Omental fat pad (tissue), 4 donors: ENCODE results near the gene NTRK2. TPM values are rescaled to one million over a fixed set of nuclear protein-coding genes. Genes with fewer than 3 reads are reported as not detected.

ENCODE experiments used
- ATAC-seq: fragments of 150-250 bp; one replicate; pipeline ENCODE4 v1.9.1; 2016; ENCODE audit warnings: mild to moderate bottlenecking, moderate library complexity; ENCODE audit not compliant: low FRiP score
- DNase-seq: peaks from one replicate; pipeline ENCODE4 v3.0.0-alpha.2; 2019; ENCODE audit warnings: low spot score
- CTCF ChIP-seq, 3 donors: fragments of 450-650 bp; IDR thresholded peaks; one replicate each; pipeline ENCODE4 v1.5.1; 2016 to 2017; ENCODE audit warnings: antibody characterized with exemption in 3 of 3, mild to moderate bottlenecking in 3 of 3, moderate library complexity in 2 of 3
- total RNA-seq, 4 donors: library from RNA; depleted of rRNA; stranded (reverse); fragments of >200 nt; gene quantifications; one replicate each; pipeline ENCODE4 v1.1.0, GENCODE V29; 2016

The NTRK2 gene
- total RNA-seq, 4 donors from 2014 or later, result 13.9 to 20.2 (median 16.1) TPM

GRCh38 chr9:84835745-84836144 is 166.2 kb downstream of the NTRK2 start:
- TF ChIP-seq CTCF (IDR thresholded peaks at IDR 0.05), result no peak
- DNase-seq (no peak), ATAC-seq (no peak)

GRCh38 chr9:84838879-84839278 is 169.3 kb downstream of the NTRK2 start:
- TF ChIP-seq CTCF (IDR thresholded peaks at IDR 0.05), result no peak
- no peak for DNase-seq
- no peak for ATAC-seq

GRCh38 chr9:84839541-84839940 is 170.0 kb downstream of the NTRK2 start:
- ATAC-seq (no peak), DNase-seq (no peak)
- no peak for TF ChIP-seq CTCF (IDR thresholded peaks at IDR 0.05)

- ATAC-seq (no peak), DNase-seq (no peak)
- TF ChIP-seq CTCF (IDR thresholded peaks at IDR 0.05), result no peak
Observed at GRCh38 chr9:84841931-84842330, 172.4 kb downstream of the NTRK2 start.

- DNase-seq (no peak), ATAC-seq (no peak)
- no peak for TF ChIP-seq CTCF (IDR thresholded peaks at IDR 0.05)
Observed at GRCh38 chr9:84843175-84843824, 173.8 kb downstream of the NTRK2 start.

- DNase-seq (no peak), ATAC-seq (no peak)
- no peak for TF ChIP-seq CTCF (IDR thresholded peaks at IDR 0.05)
Observed at GRCh38 chr9:84845956-84846900, 176.7 kb downstream of the NTRK2 start.
